GM04503 (cell line): Measurements from ENCODE around the gene PEAK1.

Source experiments
- DNase-seq: peaks from one replicate; pipeline ENCODE4 v3.0.0-alpha.2; 2012; ENCODE audit warnings: low read depth

PEAK1 gene

GRCh38 chr15:77140220-77140619 is 279.7 kb downstream of the PEAK1 start:
- DNase-seq = no peak

GRCh38 chr15:77139312-77139711 is 280.6 kb downstream of the PEAK1 start:
- no peak for DNase-seq

GRCh38 chr15:77138167-77138522 is 281.8 kb downstream of the PEAK1 start:
- no peak for DNase-seq

- no peak for DNase-seq
Observed at GRCh38 chr15:77135181-77135580, 284.7 kb downstream of the PEAK1 start.

GRCh38 chr15:77130315-77130930 is 289.5 kb downstream of the PEAK1 start:
- DNase-seq = no peak

- DNase-seq = no peak
Observed at GRCh38 chr15:77127626-77128025, 292.3 kb downstream of the PEAK1 start.

GRCh38 chr15:77126529-77127326 is 293.2 kb downstream of the PEAK1 start:
- no peak for DNase-seq

GRCh38 chr15:77123854-77124253 is 296.1 kb downstream of the PEAK1 start:
- DNase-seq = no peak

- DNase-seq = no peak
Observed at GRCh38 chr15:77122576-77122975, 297.3 kb downstream of the PEAK1 start.

- no peak for DNase-seq
Observed at GRCh38 chr15:77121599-77121998, 298.3 kb downstream of the PEAK1 start.

GRCh38 chr15:77120576-77120975 is 299.3 kb downstream of the PEAK1 start:
- DNase-seq = no peak

- no peak for DNase-seq
Observed at GRCh38 chr15:77119446-77119845, 300.5 kb downstream of the PEAK1 start.

GRCh38 chr15:77118882-77119321 is 301.0 kb downstream of the PEAK1 start:
- peak; percentile 28 for DNase-seq

GRCh38 chr15:77115179-77115578 is 304.7 kb downstream of the PEAK1 start:
- no peak for DNase-seq

GRCh38 chr15:77112838-77113504 is 306.9 kb downstream of the PEAK1 start:
- DNase-seq = no peak

GRCh38 chr15:77111789-77112188 is 308.1 kb downstream of the PEAK1 start:
- DNase-seq = no peak

- no peak for DNase-seq
Observed at GRCh38 chr15:77107531-77108355, 312.2 kb downstream of the PEAK1 start.

GRCh38 chr15:77107068-77107467 is 312.8 kb downstream of the PEAK1 start:
- peak; percentile 34 for DNase-seq

- no peak for DNase-seq
Observed at GRCh38 chr15:77104155-77104554, 315.7 kb downstream of the PEAK1 start.

- DNase-seq = no peak
Observed at GRCh38 chr15:77099741-77100463, 320.0 kb downstream of the PEAK1 start.

- DNase-seq = no peak
Observed at GRCh38 chr15:77098572-77098971, 321.3 kb downstream of the PEAK1 start.

- DNase-seq = no peak
Observed at GRCh38 chr15:77097921-77098320, 322.0 kb downstream of the PEAK1 start.
